Endodermal cell (in vitro differentiated cells): ENCODE results near the gene UBLCP1. TPM values are rescaled to one million over a fixed set of nuclear protein-coding genes. Genes with fewer than 3 reads are reported as not detected.

Experiments
- DNase-seq: peaks from one replicate; pipeline ENCODE4 v3.0.0-alpha.2; 2017
- H3K27ac ChIP-seq: 2 replicates; pipeline ENCODE4 v1.5.1; 2013; ENCODE audit warnings: mild to moderate bottlenecking, low read depth, low read length, moderate library complexity
- H3K27me3 ChIP-seq: 2 replicates; pipeline ENCODE4 v1.6.1; 2013; ENCODE audit warnings: mild to moderate bottlenecking, low read length, moderate library complexity; ENCODE audit not compliant: insufficient read depth, control insufficient read depth, poor library complexity, severe bottlenecking
- H3K36me3 ChIP-seq: 2 replicates; pipeline ENCODE4 v1.7.0; 2013; ENCODE audit warnings: mild to moderate bottlenecking, low read length, moderate library complexity; ENCODE audit not compliant: control insufficient read depth, insufficient read depth
- H3K4me1 ChIP-seq: one replicate; pipeline ENCODE4 v1.7.0; 2013; ENCODE audit warnings: low read length; ENCODE audit not compliant: control insufficient read depth, insufficient read depth
- H3K4me3 ChIP-seq: 2 replicates; pipeline ENCODE4 v1.5.1; 2013; ENCODE audit warnings: mild to moderate bottlenecking, low read length, moderate library complexity
- H3K9ac ChIP-seq: 2 replicates; pipeline ENCODE4 v1.6.1; 2013; ENCODE audit warnings: mild to moderate bottlenecking, low read length, moderate library complexity; ENCODE audit not compliant: poor library complexity, severe bottlenecking; ENCODE audit errors: extremely low read depth
- H3K9me3 ChIP-seq: 2 replicates; pipeline ENCODE4 v1.6.1; 2013; ENCODE audit warnings: mild to moderate bottlenecking, low read length, moderate library complexity; ENCODE audit not compliant: control insufficient read depth
- H3K27ac Mint-ChIP-seq: 2 replicates; pipeline ENCODE4 v1.8.0; 2020; ENCODE audit warnings: mixed read lengths
- H3K27me3 Mint-ChIP-seq: 2 replicates; pipeline ENCODE4 v1.8.0; 2021; ENCODE audit warnings: mild to moderate bottlenecking, mixed read lengths; ENCODE audit not compliant: insufficient read depth
- H3K36me3 Mint-ChIP-seq: 2 replicates; pipeline ENCODE4 v1.8.0; 2020; ENCODE audit warnings: low read depth, mixed read lengths
- H3K4me1 Mint-ChIP-seq: 2 replicates; pipeline ENCODE4 v1.8.0; 2020; ENCODE audit warnings: mixed read lengths
- H3K4me3 Mint-ChIP-seq: 2 replicates; pipeline ENCODE4 v1.8.0; 2020; ENCODE audit warnings: mild to moderate bottlenecking, moderate library complexity, mixed read lengths
- H3K9me3 Mint-ChIP-seq: 2 replicates; pipeline ENCODE4 v1.8.0; 2020; ENCODE audit warnings: mild to moderate bottlenecking, mixed read lengths
- WGBS, 2 experiments: methylation state at CpG; one replicate each; pipeline versions ENCODE4 v1.1.5 to v1.1.7; 2013; ENCODE audit warnings: missing lambda C conversion rate in 2 of 2, mixed read lengths in 1 of 2; ENCODE audit not compliant: insufficient coverage in 1 of 2, insufficient read length in 1 of 2; 5-methylcytosine and 5-hydroxymethylcytosine counted together
- total RNA-seq, 2 donors: library from RNA; stranded (reverse); fragmentation: NEBNext Ultra II Directional in 1 of 2; extraction: Animal tissue kit (Norgen Biotek cat#: 25700) in 1 of 2; gene quantifications; 2 replicates in 1 of 2; 3 replicates in 1 of 2; pipeline ENCODE4 v1.2.1, GENCODE V29; 2021
- TF ChIP-seq, protein P1 (sequence below): fragments of 200-600 bp; sonication (generic); conservative IDR thresholded peaks from 2 replicates; pipeline ENCODE4 v1.5.0; 2021; ENCODE audit warnings: antibody characterized with exemption, mild to moderate bottlenecking

The UBLCP1 gene
- total RNA-seq, 2 donors from 2014 or later = 38.0 to 44.4 TPM

- H3K4me3 ChIP-seq = no peak overlapping the region
- no peaks in the 10 kb centered on the region for H3K36me3 ChIP-seq
- H3K4me1 Mint-ChIP-seq = no peaks in the 10 kb centered on the region
- no peaks in the 10 kb centered on the region for H3K36me3 Mint-ChIP-seq
- no peak overlapping the region for H3K4me3 Mint-ChIP-seq
- no peaks in the 10 kb centered on the region for H3K9me3 ChIP-seq
- H3K4me1 ChIP-seq = no peaks in the 10 kb centered on the region
- H3K27me3 Mint-ChIP-seq = peaks cover 30% of the 10 kb centered on the region
- DNase-seq = no peak
- no peak overlapping the region for H3K27ac Mint-ChIP-seq
- H3K9ac ChIP-seq = no peak overlapping the region
- no peak overlapping the region for H3K27ac ChIP-seq
- TF ChIP-seq, protein P1, sequence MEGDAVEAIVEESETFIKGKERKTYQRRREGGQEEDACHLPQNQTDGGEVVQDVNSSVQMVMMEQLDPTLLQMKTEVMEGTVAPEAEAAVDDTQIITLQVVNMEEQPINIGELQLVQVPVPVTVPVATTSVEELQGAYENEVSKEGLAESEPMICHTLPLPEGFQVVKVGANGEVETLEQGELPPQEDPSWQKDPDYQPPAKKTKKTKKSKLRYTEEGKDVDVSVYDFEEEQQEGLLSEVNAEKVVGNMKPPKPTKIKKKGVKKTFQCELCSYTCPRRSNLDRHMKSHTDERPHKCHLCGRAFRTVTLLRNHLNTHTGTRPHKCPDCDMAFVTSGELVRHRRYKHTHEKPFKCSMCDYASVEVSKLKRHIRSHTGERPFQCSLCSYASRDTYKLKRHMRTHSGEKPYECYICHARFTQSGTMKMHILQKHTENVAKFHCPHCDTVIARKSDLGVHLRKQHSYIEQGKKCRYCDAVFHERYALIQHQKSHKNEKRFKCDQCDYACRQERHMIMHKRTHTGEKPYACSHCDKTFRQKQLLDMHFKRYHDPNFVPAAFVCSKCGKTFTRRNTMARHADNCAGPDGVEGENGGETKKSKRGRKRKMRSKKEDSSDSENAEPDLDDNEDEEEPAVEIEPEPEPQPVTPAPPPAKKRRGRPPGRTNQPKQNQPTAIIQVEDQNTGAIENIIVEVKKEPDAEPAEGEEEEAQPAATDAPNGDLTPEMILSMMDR = no peak
- peaks cover 45% of the 10 kb centered on the region for H3K27me3 ChIP-seq
- H3K9me3 Mint-ChIP-seq = no peaks in the 10 kb centered on the region
Observed at GRCh38 chr5:159243385-159243784, 19.7 kb upstream of the UBLCP1 start.

GRCh38 chr5:159244163-159244562 lies 18.9 kb upstream of the UBLCP1 start:
- H3K9me3 ChIP-seq = no peaks in the 10 kb centered on the region
- no peaks in the 10 kb centered on the region for H3K9me3 Mint-ChIP-seq
- WGBS, 2 experiments = 90% methylated on average over 2 of the region's 3 CpGs; no CpG with 5 or more reads in 1 of the 2 experiments
- no peak overlapping the region for H3K27ac ChIP-seq
- no peaks in the 10 kb centered on the region for H3K36me3 ChIP-seq
- H3K9ac ChIP-seq = no peak overlapping the region
- TF ChIP-seq, protein P1 = no peak
- no peaks in the 10 kb centered on the region for H3K4me1 Mint-ChIP-seq
- DNase-seq = no peak
- peaks cover 35% of the 10 kb centered on the region for H3K27me3 Mint-ChIP-seq
- H3K27me3 ChIP-seq = peaks cover 53% of the 10 kb centered on the region
- H3K4me3 ChIP-seq = no peak overlapping the region
- no peak overlapping the region for H3K4me3 Mint-ChIP-seq
- H3K4me1 ChIP-seq = no peaks in the 10 kb centered on the region
- no peaks in the 10 kb centered on the region for H3K36me3 Mint-ChIP-seq
- H3K27ac Mint-ChIP-seq = no peak overlapping the region

GRCh38 chr5:159244890-159245289 lies 18.2 kb upstream of the UBLCP1 start:
- Histone ChIP-seq H3K9me3 (no peaks in the 10 kb centered on the region), H3K9ac (no peak overlapping the region), H3K4me1 (no peaks in the 10 kb centered on the region), H3K27ac (no peak overlapping the region), H3K27me3 (peaks cover 54% of the 10 kb centered on the region), H3K36me3 (no peaks in the 10 kb centered on the region), H3K4me3 (no peak overlapping the region)
- Mint-ChIP-seq H3K4me3 (no peak overlapping the region), H3K4me1 (no peaks in the 10 kb centered on the region), H3K9me3 (no peaks in the 10 kb centered on the region), H3K27me3 (peaks cover 35% of the 10 kb centered on the region), H3K27ac (no peak overlapping the region), H3K36me3 (no peaks in the 10 kb centered on the region)
- TF ChIP-seq, protein P1 = no peak
- no peak for DNase-seq
